Activated CD4-positive, alpha-beta T cell treated with anti-CD3 and anti-CD28 coated beads for 4 hours (primary cell): ENCODE results near the gene PBX1.

Experiments used
- DNase-seq, 2 donors: peaks; one replicate each; pipeline ENCODE4 v3.0.0-alpha.2; 2020

Gene PBX1

GRCh38 chr1:164564378-164564777 is 5.4 kb downstream of the PBX1 start:
- DNase-seq = no peak

GRCh38 chr1:164565357-164565756 is 6.4 kb downstream of the PBX1 start:
- DNase-seq = no peak

- DNase-seq = no peak
These were observed 8.8 kb downstream of the PBX1 start for GRCh38 chr1:164567774-164568173.

GRCh38 chr1:164569241-164569640 is 10.3 kb downstream of the PBX1 start:
- no peak for DNase-seq

- no peak for DNase-seq
These were observed 10.9 kb downstream of the PBX1 start for GRCh38 chr1:164569866-164570265.

GRCh38 chr1:164571333-164571732 is 12.3 kb downstream of the PBX1 start:
- DNase-seq = no peak

GRCh38 chr1:164575356-164575886 is 16.4 kb downstream of the PBX1 start:
- DNase-seq = no peak

GRCh38 chr1:164576291-164577271 is 17.6 kb downstream of the PBX1 start:
- DNase-seq = no peak

- DNase-seq = no peak
These were observed 18.3 kb downstream of the PBX1 start for GRCh38 chr1:164577291-164577690.

GRCh38 chr1:164578479-164579200 is 19.7 kb downstream of the PBX1 start:
- no peak for DNase-seq

- no peak for DNase-seq
These were observed 20.4 kb downstream of the PBX1 start for GRCh38 chr1:164579381-164579780.

GRCh38 chr1:164581762-164582161 is 22.8 kb downstream of the PBX1 start:
- DNase-seq = no peak

- no peak for DNase-seq
These were observed 24.2 kb downstream of the PBX1 start for GRCh38 chr1:164583196-164583595.

- no peak for DNase-seq
These were observed 25.0 kb downstream of the PBX1 start for GRCh38 chr1:164583835-164584539.

GRCh38 chr1:164586591-164586990 is 27.6 kb downstream of the PBX1 start:
- DNase-seq = no peak

GRCh38 chr1:164587617-164588501 is 28.9 kb downstream of the PBX1 start:
- no peak for DNase-seq

- no peak for DNase-seq
These were observed 29.7 kb downstream of the PBX1 start for GRCh38 chr1:164588516-164589341.

- DNase-seq = no peak
These were observed 30.4 kb downstream of the PBX1 start for GRCh38 chr1:164589408-164589807.

GRCh38 chr1:164589961-164590507 is 31.1 kb downstream of the PBX1 start:
- DNase-seq = no peak

GRCh38 chr1:164590592-164590991 is 31.6 kb downstream of the PBX1 start:
- DNase-seq = no peak

GRCh38 chr1:164591858-164592257 is 32.9 kb downstream of the PBX1 start:
- no peak for DNase-seq
